ENCODE data around the gene KCNG2.

KCNG2 gene

DNA sequence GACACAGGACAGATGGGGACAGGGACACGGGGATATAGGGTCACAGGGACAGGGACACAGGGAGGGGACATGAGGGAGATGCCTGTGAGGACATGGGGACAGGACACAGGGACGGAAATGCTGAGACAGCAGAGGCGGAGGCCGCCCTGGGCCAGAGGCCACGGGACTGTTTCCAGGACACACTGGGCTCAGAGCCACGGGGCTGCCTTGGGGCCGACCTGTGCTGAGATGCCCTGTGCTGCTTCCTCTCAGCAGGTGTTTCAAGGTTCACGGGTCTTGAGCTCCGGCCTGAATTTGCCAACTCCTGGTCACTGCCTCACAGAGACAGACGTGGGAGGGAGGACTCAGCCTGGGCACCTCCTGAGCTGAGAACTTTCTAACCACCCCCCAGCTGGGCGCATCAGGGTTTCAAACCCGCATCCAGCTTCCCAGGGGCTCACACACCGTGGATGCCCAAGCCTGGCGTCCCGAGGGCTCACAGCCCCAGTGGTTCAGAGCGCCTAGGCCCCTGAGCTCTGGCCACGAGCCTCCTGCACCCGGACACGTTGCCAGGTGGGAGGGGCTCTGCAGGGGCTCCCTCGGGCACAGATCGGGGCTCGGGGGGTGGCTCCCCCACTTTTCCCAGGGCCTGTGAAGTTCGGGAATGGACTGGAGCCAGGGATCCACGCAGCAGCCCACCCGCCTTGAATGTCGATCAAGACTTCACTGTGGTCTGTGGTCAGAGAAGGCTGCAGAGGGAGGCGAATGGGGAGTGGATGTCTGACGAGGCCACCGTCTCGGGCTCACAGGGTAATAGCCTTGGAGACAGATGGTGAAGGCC lies 89.7 kb downstream of the KCNG2 start:
- TF ChIP-seq, protein P1, sequence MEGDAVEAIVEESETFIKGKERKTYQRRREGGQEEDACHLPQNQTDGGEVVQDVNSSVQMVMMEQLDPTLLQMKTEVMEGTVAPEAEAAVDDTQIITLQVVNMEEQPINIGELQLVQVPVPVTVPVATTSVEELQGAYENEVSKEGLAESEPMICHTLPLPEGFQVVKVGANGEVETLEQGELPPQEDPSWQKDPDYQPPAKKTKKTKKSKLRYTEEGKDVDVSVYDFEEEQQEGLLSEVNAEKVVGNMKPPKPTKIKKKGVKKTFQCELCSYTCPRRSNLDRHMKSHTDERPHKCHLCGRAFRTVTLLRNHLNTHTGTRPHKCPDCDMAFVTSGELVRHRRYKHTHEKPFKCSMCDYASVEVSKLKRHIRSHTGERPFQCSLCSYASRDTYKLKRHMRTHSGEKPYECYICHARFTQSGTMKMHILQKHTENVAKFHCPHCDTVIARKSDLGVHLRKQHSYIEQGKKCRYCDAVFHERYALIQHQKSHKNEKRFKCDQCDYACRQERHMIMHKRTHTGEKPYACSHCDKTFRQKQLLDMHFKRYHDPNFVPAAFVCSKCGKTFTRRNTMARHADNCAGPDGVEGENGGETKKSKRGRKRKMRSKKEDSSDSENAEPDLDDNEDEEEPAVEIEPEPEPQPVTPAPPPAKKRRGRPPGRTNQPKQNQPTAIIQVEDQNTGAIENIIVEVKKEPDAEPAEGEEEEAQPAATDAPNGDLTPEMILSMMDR (IDR thresholded peaks at IDR 0.05) = no peak
- Histone ChIP-seq H3K4me3 (no peak overlapping the region), H3K36me3 (no peaks in the 10 kb centered on the region), H3K27ac (no peak overlapping the region), H3K27me3 (no peaks in the 10 kb centered on the region), H3K9me3 (peaks cover 0 to 49% (median 31%) of the 10 kb centered on the region in 3 donors), H3K4me1 (no peaks in the 10 kb centered on the region)
- DNase-seq = no peak
- intact Hi-C loops (cut with DNase I; ENCODE audit: low total_unique reads) = no loop called here

DNA sequence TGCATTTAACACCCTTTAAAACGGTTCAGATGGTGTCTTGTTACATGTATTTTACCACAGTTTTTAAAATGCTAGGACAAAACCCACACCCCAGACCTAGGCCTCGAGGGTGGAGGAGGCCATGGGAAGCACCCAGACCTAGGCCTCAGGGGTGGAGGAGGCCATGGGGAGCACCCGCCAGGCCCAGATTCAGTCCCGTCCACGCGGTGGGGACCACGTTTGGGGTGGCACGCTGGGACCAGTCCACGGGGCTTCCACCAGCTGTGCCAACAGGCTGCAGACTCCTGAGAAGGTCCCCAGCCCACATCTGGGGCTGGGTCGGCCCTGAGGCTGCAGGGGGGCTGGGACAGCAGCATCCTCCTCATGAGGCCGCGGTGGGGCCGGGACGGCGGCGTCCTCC lies 90.3 kb downstream of the KCNG2 start:
- Histone ChIP-seq H3K4me3 (no peak overlapping the region), H3K27ac (no peak overlapping the region), H3K36me3 (no peaks in the 10 kb centered on the region), H3K4me1 (no peaks in the 10 kb centered on the region), H3K27me3 (no peaks in the 10 kb centered on the region), H3K9me3 (peaks cover 0 to 55% (median 31%) of the 10 kb centered on the region in 3 donors)
- intact Hi-C loops (cut with DNase I; ENCODE audit: low total_unique reads) = no loop called here
- DNase-seq = peak in 1 of 2 donors; percentile 8
- TF ChIP-seq, protein P1 (IDR thresholded peaks at IDR 0.05) = no peak

DNA sequence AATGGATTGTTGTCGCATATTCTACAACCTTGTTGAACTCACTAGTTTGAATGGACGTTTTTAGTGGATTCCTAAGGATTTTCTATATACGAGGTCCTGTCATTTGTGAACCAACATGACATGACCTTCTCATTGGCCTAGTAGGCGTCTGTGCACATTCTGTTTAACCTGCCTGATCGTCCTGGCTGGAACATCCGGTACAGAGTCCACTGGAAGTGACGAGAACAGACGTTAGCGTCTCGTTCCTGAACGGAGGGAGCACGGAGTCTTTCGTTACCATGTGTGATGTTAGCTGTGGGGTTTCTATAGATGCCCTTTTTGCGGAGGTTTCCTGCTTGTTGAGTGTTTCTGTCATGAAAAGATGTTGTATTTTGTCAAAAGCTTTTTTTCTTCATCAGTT lies 91.8 kb downstream of the KCNG2 start:
- no peak overlapping the region for H3K4me3 ChIP-seq
- TF ChIP-seq, protein P1 (IDR thresholded peaks at IDR 0.05) = no peak
- H3K9me3 ChIP-seq = peaks cover 0 to 71% (median 31%) of the 10 kb centered on the region in 3 donors
- H3K27me3 ChIP-seq = no peaks in the 10 kb centered on the region
- no peaks in the 10 kb centered on the region for H3K4me1 ChIP-seq
- no peak overlapping the region for H3K27ac ChIP-seq
- no peaks in the 10 kb centered on the region for H3K36me3 ChIP-seq
- DNase-seq = peak in 1 of 2 donors; percentile 2
- intact Hi-C loops (cut with DNase I; ENCODE audit: low total_unique reads) = no loop called here

DNA sequence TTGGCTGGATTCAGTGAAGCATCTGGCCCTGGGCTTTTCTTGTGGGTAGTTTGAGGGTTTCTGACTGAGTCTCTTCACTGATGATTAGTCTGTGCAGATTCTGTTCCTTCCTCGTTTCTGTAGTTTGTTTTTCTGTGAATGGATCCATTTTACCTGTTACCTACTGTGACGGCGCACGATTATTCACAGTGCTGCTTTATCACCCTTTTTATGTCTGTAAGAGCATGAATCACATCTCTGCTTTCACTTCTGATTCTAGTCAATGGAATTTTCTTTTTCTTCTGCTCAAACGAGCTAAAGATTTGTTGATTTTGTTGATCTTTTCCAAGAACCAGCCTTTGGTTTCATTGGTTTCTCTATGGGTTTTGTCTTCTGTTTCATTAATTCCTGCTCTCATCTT lies 92.9 kb downstream of the KCNG2 start:
- TF ChIP-seq, protein P1 (IDR thresholded peaks at IDR 0.05) = no peak
- Histone ChIP-seq H3K36me3 (no peaks in the 10 kb centered on the region), H3K4me1 (no peaks in the 10 kb centered on the region), H3K9me3 (peaks cover 0 to 80% (median 32%) of the 10 kb centered on the region in 3 donors), H3K27me3 (no peaks in the 10 kb centered on the region), H3K27ac (no peak overlapping the region), H3K4me3 (no peak overlapping the region)
- intact Hi-C loops (cut with DNase I; ENCODE audit: low total_unique reads) = no loop called here
- DNase-seq = no peak

DNA sequence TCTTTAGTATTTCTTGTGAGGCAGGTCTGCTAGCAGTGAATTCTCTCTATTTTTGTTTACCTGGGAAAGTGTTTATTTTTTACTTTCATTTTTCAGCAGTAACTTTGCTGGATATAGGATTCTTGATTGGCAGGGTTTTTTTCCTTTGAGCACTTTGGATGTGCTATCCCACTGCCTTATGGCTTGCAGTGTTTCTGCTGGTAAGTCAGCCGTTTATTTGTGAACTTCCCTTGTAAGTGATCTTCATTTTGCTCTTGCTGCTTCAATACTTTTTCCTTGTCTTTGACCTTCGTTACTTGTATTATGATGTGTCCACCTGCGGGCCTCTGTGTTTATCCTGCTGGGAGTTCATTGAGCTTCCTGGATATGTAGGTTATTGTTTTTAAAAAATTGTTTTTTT lies 99.0 kb downstream of the KCNG2 start:
- Histone ChIP-seq H3K9me3 (peaks cover 7 to 88% (median 46%) of the 10 kb centered on the region in 3 donors), H3K27ac (no peak overlapping the region), H3K36me3 (peaks cover 0 to 1% (median 0%) of the 10 kb centered on the region in 3 donors), H3K4me3 (no peak overlapping the region), H3K4me1 (no peaks in the 10 kb centered on the region), H3K27me3 (no peaks in the 10 kb centered on the region)
- TF ChIP-seq, protein P1 (IDR thresholded peaks at IDR 0.05) = no peak
- intact Hi-C loops (cut with DNase I; ENCODE audit: low total_unique reads) = no loop called here
- no peak for DNase-seq
